ENCODE results near the gene WNT3A.

DNA sequence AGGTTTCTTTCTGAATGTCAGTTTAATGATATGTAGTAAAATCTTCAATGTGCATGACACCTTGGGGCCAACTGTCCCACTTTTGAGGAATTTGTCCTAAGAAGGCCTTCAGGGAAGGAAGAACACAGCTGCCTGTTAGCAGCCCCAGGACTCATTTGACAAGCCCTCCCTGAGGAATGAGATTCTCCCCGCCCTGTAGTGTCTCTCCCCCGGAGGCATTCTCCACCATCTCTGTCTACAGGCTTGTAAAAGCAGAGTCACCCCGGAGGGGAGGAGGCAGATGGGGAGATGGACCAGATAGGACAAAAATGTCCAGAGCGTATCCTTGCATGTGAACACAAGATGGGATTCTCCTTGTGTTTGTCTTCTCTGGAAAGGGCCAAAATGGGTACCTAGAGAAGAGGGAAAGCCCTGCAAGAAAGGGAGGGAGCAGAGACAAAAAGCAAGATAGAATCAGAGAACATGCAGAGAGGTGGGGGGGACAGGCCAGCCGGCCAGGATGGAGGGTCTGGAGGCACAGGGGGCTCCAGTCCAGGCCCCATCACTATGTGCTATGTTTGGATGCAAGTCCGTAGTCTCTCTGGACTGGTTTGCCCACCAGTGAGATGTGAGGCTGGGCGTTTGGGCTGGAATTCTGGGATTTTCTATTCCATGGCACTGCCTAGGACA lies 12.0 kb upstream of the WNT3A start:
- TF ChIP-seq CSDC2 (CRISPR knock-in tag; IDR thresholded peaks at IDR 0.05) (no peak), ISL1 (CRISPR knock-in tag; IDR thresholded peaks at IDR 0.05) (no peak)
- TF ChIP-seq, protein P1, sequence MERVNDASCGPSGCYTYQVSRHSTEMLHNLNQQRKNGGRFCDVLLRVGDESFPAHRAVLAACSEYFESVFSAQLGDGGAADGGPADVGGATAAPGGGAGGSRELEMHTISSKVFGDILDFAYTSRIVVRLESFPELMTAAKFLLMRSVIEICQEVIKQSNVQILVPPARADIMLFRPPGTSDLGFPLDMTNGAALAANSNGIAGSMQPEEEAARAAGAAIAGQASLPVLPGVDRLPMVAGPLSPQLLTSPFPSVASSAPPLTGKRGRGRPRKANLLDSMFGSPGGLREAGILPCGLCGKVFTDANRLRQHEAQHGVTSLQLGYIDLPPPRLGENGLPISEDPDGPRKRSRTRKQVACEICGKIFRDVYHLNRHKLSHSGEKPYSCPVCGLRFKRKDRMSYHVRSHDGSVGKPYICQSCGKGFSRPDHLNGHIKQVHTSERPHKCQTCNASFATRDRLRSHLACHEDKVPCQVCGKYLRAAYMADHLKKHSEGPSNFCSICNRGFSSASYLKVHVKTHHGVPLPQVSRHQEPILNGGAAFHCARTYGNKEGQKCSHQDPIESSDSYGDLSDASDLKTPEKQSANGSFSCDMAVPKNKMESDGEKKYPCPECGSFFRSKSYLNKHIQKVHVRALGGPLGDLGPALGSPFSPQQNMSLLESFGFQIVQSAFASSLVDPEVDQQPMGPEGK (CRISPR knock-in tag; IDR thresholded peaks at IDR 0.05; ENCODE audit: borderline replicate concordance): no peak
